DOHH2 (cell line): Measurements from ENCODE around the gene CARS2.

ENCODE experiments used
- CTCF ChIP-seq: fragments of 200-600 bp; sonication (generic); IDR thresholded peaks from one replicate; pipeline ENCODE4 v1.5.1; 2014; ENCODE audit warnings: antibody characterized with exemption, mild to moderate bottlenecking, low read depth, low read length; ENCODE audit not compliant: poor library complexity, severe bottlenecking
- EZH2phosphoT487 ChIP-seq: fragments of 200-600 bp; sonication (generic); IDR thresholded peaks from 2 replicates; pipeline ENCODE4 v1.6.1; 2017; ENCODE audit warnings: borderline replicate concordance, mild to moderate bottlenecking, antibody characterized with exemption, low read length, moderate library complexity, mixed read lengths

GRCh38 chr13:110600980-110601379 lies 104.9 kb downstream of the CARS2 start:
- no peak for TF ChIP-seq CTCF
- TF ChIP-seq EZH2phosphoT487 = no peak
